WTC11 (cell line): ENCODE data around the gene PRPH.

Source experiments
- TF ChIP-seq, protein P1 (sequence below): sonication (generic); formaldehyde crosslinking; IDR thresholded peaks from 2 replicates; pipeline ENCODE4 v1.8.1; 2023; ENCODE audit warnings: mild to moderate bottlenecking, missing genetic modification reagents, borderline replicate concordance
- TF ChIP-seq, protein P2 (sequence below): sonication (generic); formaldehyde crosslinking; IDR thresholded peaks from 2 replicates; pipeline ENCODE4 v1.8.0; 2022; ENCODE audit warnings: mild to moderate bottlenecking, missing genetic modification reagents
- TF ChIP-seq, protein P3 (sequence below): fragments of 200-600 bp; IDR thresholded peaks from 2 replicates; pipeline ENCODE4 v1.8.0; 2022; ENCODE audit warnings: antibody characterized with exemption

- TF ChIP-seq, protein P1, sequence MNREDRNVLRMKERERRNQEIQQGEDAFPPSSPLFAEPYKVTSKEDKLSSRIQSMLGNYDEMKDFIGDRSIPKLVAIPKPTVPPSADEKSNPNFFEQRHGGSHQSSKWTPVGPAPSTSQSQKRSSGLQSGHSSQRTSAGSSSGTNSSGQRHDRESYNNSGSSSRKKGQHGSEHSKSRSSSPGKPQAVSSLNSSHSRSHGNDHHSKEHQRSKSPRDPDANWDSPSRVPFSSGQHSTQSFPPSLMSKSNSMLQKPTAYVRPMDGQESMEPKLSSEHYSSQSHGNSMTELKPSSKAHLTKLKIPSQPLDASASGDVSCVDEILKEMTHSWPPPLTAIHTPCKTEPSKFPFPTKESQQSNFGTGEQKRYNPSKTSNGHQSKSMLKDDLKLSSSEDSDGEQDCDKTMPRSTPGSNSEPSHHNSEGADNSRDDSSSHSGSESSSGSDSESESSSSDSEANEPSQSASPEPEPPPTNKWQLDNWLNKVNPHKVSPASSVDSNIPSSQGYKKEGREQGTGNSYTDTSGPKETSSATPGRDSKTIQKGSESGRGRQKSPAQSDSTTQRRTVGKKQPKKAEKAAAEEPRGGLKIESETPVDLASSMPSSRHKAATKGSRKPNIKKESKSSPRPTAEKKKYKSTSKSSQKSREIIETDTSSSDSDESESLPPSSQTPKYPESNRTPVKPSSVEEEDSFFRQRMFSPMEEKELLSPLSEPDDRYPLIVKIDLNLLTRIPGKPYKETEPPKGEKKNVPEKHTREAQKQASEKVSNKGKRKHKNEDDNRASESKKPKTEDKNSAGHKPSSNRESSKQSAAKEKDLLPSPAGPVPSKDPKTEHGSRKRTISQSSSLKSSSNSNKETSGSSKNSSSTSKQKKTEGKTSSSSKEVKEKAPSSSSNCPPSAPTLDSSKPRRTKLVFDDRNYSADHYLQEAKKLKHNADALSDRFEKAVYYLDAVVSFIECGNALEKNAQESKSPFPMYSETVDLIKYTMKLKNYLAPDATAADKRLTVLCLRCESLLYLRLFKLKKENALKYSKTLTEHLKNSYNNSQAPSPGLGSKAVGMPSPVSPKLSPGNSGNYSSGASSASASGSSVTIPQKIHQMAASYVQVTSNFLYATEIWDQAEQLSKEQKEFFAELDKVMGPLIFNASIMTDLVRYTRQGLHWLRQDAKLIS (CRISPR knock-in tag) = no peak
- TF ChIP-seq, protein P2, sequence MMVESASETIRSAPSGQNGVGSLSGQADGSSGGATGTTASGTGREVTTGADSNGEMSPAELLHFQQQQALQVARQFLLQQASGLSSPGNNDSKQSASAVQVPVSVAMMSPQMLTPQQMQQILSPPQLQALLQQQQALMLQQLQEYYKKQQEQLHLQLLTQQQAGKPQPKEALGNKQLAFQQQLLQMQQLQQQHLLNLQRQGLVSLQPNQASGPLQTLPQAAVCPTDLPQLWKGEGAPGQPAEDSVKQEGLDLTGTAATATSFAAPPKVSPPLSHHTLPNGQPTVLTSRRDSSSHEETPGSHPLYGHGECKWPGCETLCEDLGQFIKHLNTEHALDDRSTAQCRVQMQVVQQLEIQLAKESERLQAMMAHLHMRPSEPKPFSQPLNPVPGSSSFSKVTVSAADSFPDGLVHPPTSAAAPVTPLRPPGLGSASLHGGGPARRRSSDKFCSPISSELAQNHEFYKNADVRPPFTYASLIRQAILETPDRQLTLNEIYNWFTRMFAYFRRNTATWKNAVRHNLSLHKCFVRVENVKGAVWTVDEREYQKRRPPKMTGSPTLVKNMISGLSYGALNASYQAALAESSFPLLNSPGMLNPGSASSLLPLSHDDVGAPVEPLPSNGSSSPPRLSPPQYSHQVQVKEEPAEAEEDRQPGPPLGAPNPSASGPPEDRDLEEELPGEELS = no peak
- TF ChIP-seq, protein P3, sequence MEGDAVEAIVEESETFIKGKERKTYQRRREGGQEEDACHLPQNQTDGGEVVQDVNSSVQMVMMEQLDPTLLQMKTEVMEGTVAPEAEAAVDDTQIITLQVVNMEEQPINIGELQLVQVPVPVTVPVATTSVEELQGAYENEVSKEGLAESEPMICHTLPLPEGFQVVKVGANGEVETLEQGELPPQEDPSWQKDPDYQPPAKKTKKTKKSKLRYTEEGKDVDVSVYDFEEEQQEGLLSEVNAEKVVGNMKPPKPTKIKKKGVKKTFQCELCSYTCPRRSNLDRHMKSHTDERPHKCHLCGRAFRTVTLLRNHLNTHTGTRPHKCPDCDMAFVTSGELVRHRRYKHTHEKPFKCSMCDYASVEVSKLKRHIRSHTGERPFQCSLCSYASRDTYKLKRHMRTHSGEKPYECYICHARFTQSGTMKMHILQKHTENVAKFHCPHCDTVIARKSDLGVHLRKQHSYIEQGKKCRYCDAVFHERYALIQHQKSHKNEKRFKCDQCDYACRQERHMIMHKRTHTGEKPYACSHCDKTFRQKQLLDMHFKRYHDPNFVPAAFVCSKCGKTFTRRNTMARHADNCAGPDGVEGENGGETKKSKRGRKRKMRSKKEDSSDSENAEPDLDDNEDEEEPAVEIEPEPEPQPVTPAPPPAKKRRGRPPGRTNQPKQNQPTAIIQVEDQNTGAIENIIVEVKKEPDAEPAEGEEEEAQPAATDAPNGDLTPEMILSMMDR = no peak
These were observed 33.2 kb upstream of the PRPH start for GRCh38 chr12:49261721-49262120.
